22Rv1 (cell line): Measurements from ENCODE around the gene DCD.
A peak's percentile ranks its signal among the peaks of the same experiment; 100 is the strongest.

Experiments used
- H3K27ac ChIP-seq: fragments of 450-650 bp; 2 replicates; pipeline ENCODE4 v1.5.1; 2017
- CTCF ChIP-seq: fragments of 450-650 bp; IDR thresholded peaks from 2 replicates; pipeline ENCODE4 v1.5.1; 2017; ENCODE audit warnings: mild to moderate bottlenecking
- ZFX ChIP-seq: fragments of 450-650 bp; IDR thresholded peaks from 2 replicates; pipeline ENCODE4 v1.6.1; 2017; ENCODE audit warnings: antibody characterized with exemption, borderline replicate concordance

The DCD gene

DNA sequence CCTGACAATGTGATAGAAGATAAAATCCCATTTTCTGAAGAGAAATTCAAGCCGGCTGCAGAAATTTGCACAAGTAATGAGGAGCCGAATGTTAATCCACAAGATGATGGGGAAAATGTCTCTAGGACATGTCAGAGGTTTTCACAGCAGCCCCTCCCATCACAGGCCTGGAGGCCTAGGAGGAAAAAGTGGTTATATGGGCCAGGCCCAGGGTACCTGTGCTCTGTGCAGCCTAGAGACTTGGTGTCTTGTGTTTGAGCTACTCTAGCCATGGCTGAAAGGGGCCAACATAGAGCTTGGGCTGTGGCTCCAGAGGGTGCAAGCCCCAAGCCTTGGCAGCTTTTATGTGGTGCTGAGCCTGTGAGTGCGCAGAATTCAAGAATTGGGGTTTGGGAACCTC lies 20.9 kb downstream of the DCD start:
- TF ChIP-seq CTCF (no peak), ZFX (no peak)
- no peak overlapping the region for H3K27ac ChIP-seq

DNA sequence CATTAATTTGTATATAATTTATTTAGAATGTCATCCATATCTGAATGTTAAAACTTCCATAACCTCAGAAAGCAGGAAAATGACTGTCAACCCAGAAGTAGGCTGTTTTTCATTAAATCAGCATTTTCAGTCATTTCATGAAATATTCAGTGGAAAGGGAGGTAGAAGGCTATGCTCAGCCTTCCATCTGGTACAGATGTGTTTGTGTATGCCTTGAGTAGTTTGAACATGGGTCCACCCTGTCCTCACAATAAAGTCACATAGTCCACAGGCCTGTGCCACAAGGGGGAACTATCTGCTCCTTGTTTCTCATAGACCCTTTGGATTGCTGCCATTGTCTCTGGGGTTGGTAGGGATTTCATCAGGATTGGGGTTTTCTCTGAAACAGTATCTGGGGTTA lies 22.6 kb downstream of the DCD start:
- H3K27ac ChIP-seq = no peak overlapping the region
- no peak for TF ChIP-seq CTCF
- TF ChIP-seq ZFX = no peak

DNA sequence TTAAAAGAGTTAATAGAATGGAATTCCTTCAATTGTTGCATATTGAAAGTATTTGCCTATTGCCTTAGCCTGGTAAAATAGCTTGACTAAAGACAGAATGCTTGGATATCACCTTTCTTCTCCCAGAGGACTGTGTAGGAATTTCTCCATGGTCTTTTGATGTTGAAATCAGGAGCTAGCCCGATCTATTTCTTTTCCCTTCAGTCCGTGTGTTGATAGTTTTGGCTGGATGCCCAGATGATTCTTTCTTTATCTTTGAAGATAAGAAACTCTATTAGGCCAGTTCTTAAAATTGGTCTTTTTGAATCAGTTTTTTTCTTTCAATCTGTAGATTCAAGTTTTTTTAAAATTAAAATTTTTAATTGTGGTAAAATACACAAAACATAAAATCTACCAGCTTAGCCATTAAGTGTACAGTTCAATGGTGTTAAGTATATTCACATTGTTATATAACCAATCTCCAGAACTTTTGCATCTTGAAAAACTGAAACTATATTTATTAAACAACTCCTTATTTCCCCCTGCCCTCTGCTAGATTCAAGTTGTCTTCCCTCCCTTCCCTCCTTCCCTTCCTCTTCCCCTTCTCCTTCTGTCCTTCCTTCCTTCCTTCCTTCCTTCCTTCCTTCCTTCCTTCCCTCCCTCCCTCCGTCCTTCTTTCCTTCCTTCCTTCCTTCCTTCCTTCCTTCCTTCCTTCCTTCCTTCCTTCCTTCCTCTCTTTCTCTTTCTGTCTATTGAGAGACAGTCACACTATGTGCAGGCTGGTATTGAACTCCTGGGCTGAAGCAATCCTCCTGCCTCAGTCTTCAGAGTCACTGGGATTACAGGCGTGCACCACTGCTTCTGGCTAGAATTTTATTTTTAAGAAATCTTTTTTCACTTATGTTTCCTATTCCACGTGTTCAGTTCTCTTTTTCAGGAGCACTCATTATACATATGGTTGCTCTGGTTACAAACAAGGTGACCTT lies 23.6 kb downstream of the DCD start:
- TF ChIP-seq ZFX = no peak
- no peak overlapping the region for H3K27ac ChIP-seq

DNA sequence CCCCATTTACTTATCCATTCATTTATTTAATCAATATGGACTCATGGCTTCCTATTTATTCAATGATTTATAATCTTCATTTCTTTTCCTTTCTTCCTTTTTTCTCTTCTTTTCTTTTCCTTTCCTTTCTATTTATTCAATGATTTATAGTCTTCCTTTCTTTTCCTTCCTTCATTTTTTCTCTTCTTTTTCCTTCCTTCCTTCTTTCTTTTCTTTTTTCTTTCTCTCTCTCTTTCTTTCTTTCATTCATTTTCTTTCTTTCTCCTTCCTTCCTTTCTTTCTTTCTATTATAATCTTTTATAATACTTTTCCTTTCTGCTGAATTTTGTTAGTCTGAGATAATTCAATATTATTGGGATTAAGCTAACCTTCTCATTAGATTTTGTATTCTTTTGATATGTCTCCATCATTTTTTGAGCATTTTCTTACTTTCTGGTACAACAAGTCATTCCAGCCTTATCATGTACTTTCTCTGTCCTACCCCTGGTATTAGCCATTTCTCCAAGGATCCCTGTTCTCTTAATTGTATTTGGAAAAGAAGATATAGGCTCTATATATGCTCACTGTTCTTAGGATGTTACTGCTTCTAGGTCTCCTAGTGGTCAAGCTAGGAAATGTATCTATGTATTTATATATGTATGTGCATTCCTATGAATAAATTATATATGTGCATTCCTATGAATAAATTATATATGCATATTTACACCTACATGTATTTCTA lies 25.5 kb downstream of the DCD start:
- no peak overlapping the region for H3K27ac ChIP-seq
- TF ChIP-seq CTCF (peak; percentile 60), ZFX (no peak)

DNA sequence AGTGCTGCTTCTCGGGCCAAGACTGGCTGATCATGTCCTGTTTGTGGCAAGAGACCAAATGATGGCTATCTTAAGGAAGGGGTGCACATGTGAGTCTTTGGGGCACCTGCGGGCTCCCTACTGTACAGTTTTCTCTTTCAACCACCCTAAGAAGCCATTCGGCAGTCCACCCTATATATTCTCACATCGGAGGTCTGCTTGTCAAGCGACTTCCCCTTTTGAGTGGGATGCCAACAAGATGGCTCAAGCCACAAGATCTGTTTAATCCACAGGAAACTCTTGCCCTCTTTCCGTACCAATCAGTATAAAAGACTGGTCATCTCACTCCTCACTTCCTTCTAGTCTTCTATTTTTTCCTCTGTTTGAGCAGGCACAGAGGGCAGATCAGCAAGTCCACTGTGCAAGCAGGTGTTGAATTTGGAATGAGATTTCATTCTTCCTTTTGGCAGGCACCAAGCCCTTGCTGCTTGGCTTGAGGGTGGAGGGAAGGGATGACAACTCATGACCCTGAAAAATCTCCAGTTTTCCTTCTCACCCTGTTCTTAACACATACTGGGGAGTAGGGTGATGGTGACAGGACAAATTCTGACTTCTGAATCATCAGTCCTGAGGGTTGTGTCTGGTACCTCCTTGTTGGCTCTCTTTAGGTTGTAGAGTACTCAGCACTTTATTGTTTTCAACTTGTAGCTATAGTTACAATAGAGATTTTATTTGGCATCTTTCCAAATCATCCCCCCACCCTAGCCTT lies 31.1 kb downstream of the DCD start:
- no peak overlapping the region for H3K27ac ChIP-seq
- no peak for TF ChIP-seq ZFX
- TF ChIP-seq CTCF = no peak

DNA sequence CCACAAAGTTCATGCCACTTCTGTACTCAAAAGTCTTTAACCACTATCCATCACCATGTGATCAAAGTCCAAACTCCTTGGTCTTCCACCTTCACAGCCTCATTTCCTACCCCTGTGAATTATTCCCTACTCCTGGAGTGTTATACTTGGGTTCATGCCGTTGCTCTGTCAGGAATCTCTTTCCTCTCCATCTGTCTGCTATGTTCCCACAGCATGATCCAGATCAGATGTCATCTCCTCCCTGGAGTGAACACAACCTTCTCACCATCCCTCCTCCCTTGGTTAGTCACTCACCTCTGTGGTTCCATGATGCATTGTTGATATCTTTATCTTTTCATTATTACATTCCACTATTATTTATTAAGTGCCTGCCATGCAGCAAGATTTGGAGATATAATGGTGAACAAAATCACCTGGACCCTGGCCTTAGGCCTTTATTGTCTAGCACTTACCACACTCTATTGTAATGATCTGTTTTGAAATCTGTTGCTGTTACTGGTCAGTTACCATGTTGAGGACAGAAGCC lies 35.9 kb downstream of the DCD start:
- no peak overlapping the region for H3K27ac ChIP-seq

More for the DNA sequence above, 35.9 kb downstream of the DCD start:
- no peak for TF ChIP-seq ZFX
- no peak for TF ChIP-seq CTCF
